Tibial nerve (tissue), 4 donors: Measurements from ENCODE around the gene ERBB4. TPM values are rescaled to one million over a fixed set of nuclear protein-coding genes. Genes with fewer than 3 reads are reported as not detected.
"Not testable (repeated sequence)": the region's sequence is repeated elsewhere in the genome, so short reads cannot be mapped to it uniquely, and the experiment has no call there.

Experiments used
- DNase-seq, 2 donors: peaks; one replicate each; pipeline ENCODE4 v3.0.0-alpha.2; 2019; ENCODE audit warnings: low spot score in 2 of 2
- H3K27ac ChIP-seq, 4 donors: fragments of 200-600 bp; sonication (generic) in 3 of 4; one replicate each; pipeline ENCODE4 v1.5.1; 2017 to 2019; ENCODE audit warnings: mild to moderate bottlenecking in 1 of 4
- H3K27me3 ChIP-seq, 2 donors: fragments of 200-600 bp; sonication (generic) in 1 of 2; one replicate each; pipeline versions ENCODE4 v1.5.1 to v1.6.0; 2017 to 2019
- H3K36me3 ChIP-seq, 3 donors: fragments of 200-600 bp; sonication (generic); one replicate each; pipeline ENCODE4 v1.5.1; 2018 to 2019
- H3K4me1 ChIP-seq, 4 donors: fragments of 200-600 bp; sonication (generic) in 3 of 4; one replicate each; pipeline ENCODE4 v1.5.1; 2017 to 2019
- H3K4me3 ChIP-seq, 4 donors: fragments of 200-600 bp; sonication (generic) in 3 of 4; one replicate each; pipeline ENCODE4 v1.5.1; 2017 to 2019; ENCODE audit warnings: mild to moderate bottlenecking in 1 of 4, moderate library complexity in 1 of 4
- H3K9me3 ChIP-seq, 4 donors: fragments of 200-600 bp; sonication (generic) in 3 of 4; one replicate each; pipeline ENCODE4 v1.5.1; 2017 to 2019
- CTCF ChIP-seq, 5 experiments: fragments of 200-600 bp in 3 of 5; fragments of 450-650 bp in 2 of 5; sonication (generic) in 3 of 5; IDR thresholded peaks; one replicate each; pipeline ENCODE4 v1.5.1; 2016 to 2019; ENCODE audit warnings: antibody characterized with exemption in 5 of 5, mild to moderate bottlenecking in 3 of 5, moderate library complexity in 2 of 5
- EP300 ChIP-seq, 2 donors: sonication (generic); formaldehyde crosslinking; IDR thresholded peaks; one replicate each; pipeline ENCODE4 v1.6.1; 2017; ENCODE audit warnings: antibody characterized with exemption in 2 of 2, mild to moderate bottlenecking in 1 of 2
- POLR2A ChIP-seq, 2 donors: fragments of 450-650 bp; IDR thresholded peaks; one replicate each; pipeline ENCODE4 v1.6.1; 2017; ENCODE audit warnings: antibody characterized with exemption in 2 of 2, mild to moderate bottlenecking in 2 of 2, moderate library complexity in 2 of 2
- WGBS, 2 donors: methylation state at CpG; one replicate each; pipeline ENCODE4 v1.1.5; 2018; 5-methylcytosine and 5-hydroxymethylcytosine counted together
- total RNA-seq, 4 donors: library from RNA; depleted of rRNA; stranded (reverse); fragments of >200 nt; gene quantifications; one replicate each; pipeline ENCODE4 v1.1.0, GENCODE V29; 2016

ERBB4 gene
- total RNA-seq, 4 donors from 2014 or later, result 2.4 to 3.3 (median 2.9) TPM

DNA sequence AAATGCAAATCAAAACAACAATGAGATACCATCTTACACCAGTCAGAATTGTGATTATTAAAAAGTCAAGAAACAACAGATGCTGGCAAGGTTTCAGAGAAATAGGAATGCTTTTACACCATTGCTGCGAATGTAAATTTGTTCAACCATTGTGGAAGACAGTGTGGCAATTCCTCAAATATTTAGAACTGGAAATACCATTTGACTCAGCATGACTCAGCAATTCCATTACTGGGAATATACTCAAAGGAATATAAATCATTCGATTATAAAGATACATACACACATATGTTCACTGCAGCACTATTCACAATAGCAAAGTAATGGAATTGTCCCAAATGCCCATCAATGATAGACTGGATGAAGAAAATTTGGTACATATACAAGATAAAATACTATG is 516.7 kb downstream of the ERBB4 start:
- Histone ChIP-seq H3K27ac (no peak overlapping the region), H3K4me3 (no peak overlapping the region), H3K36me3 (no peaks in the 10 kb centered on the region), H3K27me3 (no peaks in the 10 kb centered on the region), H3K9me3 (no peaks in the 10 kb centered on the region), H3K4me1 (no peaks in the 10 kb centered on the region)
- no peak for DNase-seq
- no peak for TF ChIP-seq EP300 (IDR thresholded peaks at IDR 0.05)
- no peak for TF ChIP-seq CTCF (IDR thresholded peaks at IDR 0.05)
- no peak for TF ChIP-seq POLR2A (IDR thresholded peaks at IDR 0.05)
- 78 to 87% methylated on average over 2 of the region's 2 CpGs for WGBS, 2 donors

DNA sequence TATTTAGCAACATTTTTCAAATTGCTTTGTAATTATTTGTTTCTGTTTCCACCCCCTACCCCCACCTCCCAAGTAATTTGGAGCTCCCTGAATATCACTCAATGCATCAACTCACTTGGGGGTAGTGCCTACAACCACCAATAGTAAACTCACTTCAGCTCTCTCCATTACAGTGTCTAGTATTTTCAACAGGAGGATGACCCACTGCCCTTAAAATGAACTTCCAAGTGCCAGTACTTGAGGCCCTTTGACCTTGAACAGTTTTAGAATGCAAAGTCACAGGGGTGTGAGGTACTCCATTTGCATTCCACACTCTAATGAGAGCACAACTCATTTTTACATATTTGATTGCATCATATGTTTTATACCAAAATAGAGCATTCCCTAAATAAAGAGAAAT is 523.0 kb downstream of the ERBB4 start:
- DNase-seq, result no peak
- no peaks in the 10 kb centered on the region for H3K9me3 ChIP-seq
- no peaks in the 10 kb centered on the region for H3K36me3 ChIP-seq
- no peaks in the 10 kb centered on the region for H3K27me3 ChIP-seq
- no peak for TF ChIP-seq CTCF (IDR thresholded peaks at IDR 0.05)
- TF ChIP-seq POLR2A (IDR thresholded peaks at IDR 0.05), result no peak
- no peak for TF ChIP-seq EP300 (IDR thresholded peaks at IDR 0.05)
- no peak overlapping the region for H3K4me3 ChIP-seq
- H3K27ac ChIP-seq, result no peak overlapping the region
- H3K4me1 ChIP-seq, result no peaks in the 10 kb centered on the region

- H3K4me1 ChIP-seq, result no peaks in the 10 kb centered on the region
- WGBS, 2 donors, result 62 to 83% methylated on average over 2 of the region's 2 CpGs
- no peaks in the 10 kb centered on the region for H3K36me3 ChIP-seq
- DNase-seq, result no peak
- no peaks in the 10 kb centered on the region for H3K9me3 ChIP-seq
- H3K27ac ChIP-seq, result no peak overlapping the region
- no peak overlapping the region for H3K4me3 ChIP-seq
- no peaks in the 10 kb centered on the region for H3K27me3 ChIP-seq
- TF ChIP-seq POLR2A (IDR thresholded peaks at IDR 0.05), result no peak
- no peak for TF ChIP-seq EP300 (IDR thresholded peaks at IDR 0.05)
- no peak for TF ChIP-seq CTCF (IDR thresholded peaks at IDR 0.05)
Measured at GRCh38 chr2:212013626-212014025, 525.0 kb downstream of the ERBB4 start.

GRCh38 chr2:212010305-212010704 is 528.3 kb downstream of the ERBB4 start:
- not testable (repeated sequence) for H3K4me3 ChIP-seq, DNase-seq, H3K36me3 ChIP-seq, H3K4me1 ChIP-seq, H3K9me3 ChIP-seq, H3K27ac ChIP-seq, H3K27me3 ChIP-seq
- WGBS, 2 donors, result 55 to 67% methylated on average over 3 of the region's 3 CpGs

GRCh38 chr2:212007972-212008371 is 530.6 kb downstream of the ERBB4 start:
- no peak for DNase-seq
- H3K9me3 ChIP-seq, result no peaks in the 10 kb centered on the region
- no peaks in the 10 kb centered on the region for H3K4me1 ChIP-seq
- no peaks in the 10 kb centered on the region for H3K36me3 ChIP-seq
- no peak for TF ChIP-seq POLR2A (IDR thresholded peaks at IDR 0.05)
- no peak for TF ChIP-seq EP300 (IDR thresholded peaks at IDR 0.05)
- TF ChIP-seq CTCF (IDR thresholded peaks at IDR 0.05), result no peak
- H3K27ac ChIP-seq, result no peak overlapping the region
- no peaks in the 10 kb centered on the region for H3K27me3 ChIP-seq
- 48 to 56% methylated on average over 3 of the region's 3 CpGs for WGBS, 2 donors
- no peak overlapping the region for H3K4me3 ChIP-seq

DNA sequence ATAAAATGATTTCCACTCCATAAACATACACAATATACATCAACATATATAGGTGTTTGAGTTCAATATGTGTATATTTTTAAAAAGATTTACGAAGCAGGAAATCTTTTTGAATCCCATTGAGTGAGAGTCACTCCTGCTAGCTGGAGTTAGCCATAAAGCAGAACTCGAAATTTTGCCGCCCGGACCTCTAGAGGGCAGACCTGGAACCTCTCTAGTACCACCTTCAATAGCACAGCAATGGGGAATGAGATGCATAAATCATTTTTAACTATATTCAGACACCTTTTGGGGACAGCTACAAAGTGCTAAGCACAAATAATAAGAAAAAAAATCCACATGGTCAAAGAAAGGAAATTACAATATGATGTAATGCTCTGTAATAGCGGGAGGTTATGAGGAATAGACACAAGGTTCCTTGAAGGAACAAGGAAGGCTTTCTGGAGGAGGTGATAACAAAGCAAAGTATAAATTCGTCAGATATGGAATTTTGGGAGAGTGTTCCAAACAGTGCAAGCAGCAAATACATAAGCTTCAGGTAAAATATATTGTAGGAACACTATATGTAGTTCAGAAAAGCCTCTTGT is 533.4 kb downstream of the ERBB4 start:
- Histone ChIP-seq H3K4me1 (no peaks in the 10 kb centered on the region), H3K36me3 (no peaks in the 10 kb centered on the region), H3K4me3 (no peak overlapping the region), H3K27me3 (no peaks in the 10 kb centered on the region), H3K9me3 (no peaks in the 10 kb centered on the region), H3K27ac (no peak overlapping the region)
- no peak for TF ChIP-seq POLR2A (IDR thresholded peaks at IDR 0.05)
- TF ChIP-seq CTCF (IDR thresholded peaks at IDR 0.05), result peak in 1 of 5 experiments; percentile 6
- 45 to 49% methylated on average over 6 of the region's 6 CpGs for WGBS, 2 donors
- DNase-seq, result no peak
